ENCODE data around the gene DALRD3.
"Not testable (repeated sequence)": the region's sequence is repeated elsewhere in the genome, so short reads cannot be mapped to it uniquely, and the experiment has no call there.

Gene DALRD3

DNA sequence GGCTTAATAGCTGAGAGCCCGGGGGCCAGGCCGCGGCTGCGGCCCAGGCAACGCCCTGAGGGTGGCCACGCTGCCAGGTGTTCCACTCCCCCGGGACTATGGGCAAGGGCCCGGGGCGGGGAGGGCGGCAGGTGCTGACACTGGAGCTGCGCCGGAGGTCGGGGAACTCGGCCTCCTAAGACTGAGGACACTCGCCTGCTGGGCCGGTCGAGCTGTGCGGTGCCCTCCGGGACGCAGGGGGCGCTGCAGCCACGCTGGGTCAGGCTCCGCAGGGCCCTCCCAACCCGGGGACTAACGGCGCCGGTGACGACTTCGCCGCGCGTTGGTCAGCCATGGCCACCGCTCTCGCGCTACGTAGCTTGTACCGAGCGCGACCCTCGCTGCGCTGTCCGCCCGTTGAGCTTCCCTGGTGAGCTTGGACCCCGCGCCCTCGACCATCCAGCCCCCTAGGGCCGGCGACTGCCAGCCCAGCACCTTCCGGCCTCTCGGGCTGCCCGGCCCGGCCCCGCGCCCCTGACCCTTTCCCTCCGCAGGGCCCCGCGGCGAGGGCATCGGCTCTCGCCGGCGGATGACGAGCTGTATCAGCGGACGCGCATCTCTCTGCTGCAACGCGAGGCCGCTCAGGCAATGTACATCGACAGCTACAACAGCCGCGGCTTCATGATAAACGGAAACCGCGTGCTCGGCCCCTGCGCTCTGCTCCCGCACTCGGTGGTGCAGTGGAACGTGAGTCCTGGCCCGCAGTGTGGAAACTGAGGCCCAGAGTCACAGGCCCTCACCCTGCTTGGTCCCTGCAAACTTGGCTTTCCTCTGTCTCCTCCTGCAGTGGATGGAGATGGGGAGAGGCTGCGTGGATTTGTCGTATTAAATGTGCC, 3.7 kb upstream of the DALRD3 start, which contains the start of gene NDUFAF3:
Gene NDUFAF3 (plus strand): TSS at position 309 of the 875 bp plus-strand sequence. CDS start 24 bp downstream, at position 333.
- peak; percentile 92 for DNase-seq

DNA sequence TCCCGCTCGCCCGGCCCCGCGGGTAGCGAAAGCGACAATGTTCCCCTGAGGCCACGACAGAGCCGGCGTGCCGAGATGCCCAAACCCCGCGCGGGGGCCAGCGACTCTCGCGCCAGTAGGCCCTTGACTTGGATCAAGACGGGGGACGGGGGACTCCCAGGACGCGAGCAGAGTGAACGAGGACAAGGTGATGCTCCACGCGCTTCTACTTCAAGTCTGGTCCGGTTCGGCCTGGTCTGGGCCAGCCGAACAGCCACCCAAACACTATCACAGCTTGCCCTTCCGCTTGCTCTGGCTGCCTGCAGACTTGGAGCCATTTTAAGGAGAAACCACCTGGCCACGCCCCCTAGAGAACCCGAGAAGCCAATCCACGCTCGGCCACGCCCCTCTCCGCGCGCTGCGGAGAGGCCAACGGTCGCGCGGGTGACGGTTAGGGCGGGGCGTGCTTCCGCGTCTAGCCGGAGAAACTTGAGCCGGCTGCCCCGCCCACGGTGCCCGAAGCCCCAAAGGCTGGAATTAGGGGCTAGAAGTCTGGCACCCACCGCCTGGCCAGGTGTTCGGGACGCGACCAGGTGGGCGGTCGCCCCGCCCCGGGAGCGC, 2.9 kb upstream of the DALRD3 start:
- peak; percentile 100 for DNase-seq

DNA sequence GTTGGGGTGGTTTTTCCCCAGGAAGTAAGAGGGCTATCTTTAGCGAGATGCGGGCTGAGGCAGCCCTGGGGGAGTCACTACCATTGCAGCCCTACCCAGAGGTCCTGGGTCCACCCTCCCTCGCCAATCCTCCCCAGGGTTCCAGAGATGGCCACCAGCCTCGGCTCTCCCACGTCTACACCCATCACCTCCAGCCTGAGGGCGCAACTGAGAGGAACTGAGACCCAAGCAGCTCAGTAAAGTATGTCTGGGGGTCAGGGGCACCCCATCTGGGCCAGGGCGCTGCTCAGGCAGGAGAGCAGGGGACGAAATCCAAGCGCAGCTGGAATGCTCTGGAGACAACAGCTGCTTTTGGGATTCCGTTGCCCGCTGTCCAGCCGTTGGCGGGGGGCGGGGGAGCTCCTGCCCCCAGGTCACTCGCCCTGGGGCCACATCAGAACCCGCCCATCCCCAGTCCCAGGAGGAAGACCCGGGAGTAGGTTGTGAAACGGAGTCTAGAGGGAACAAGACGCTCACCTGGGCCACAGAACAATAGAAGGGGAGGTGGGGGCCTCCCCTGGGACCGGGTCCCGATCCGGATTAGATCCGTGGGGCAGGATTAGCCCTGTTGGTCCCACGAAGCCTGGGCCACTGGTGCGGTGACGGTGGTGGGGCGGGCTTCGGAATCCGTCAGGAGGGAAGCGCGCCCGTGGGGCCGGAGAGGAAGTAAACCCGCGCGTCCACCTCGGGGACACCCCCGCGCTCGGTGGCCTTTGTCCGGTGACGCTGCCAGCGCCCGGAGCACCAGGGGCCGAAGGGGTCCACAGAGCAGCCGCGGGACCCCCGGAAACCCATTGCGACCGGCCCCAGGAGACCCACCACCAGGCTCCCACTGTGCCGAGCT, 2.2 kb upstream of the DALRD3 start:
- DNase-seq, result peak; percentile 64

DNA sequence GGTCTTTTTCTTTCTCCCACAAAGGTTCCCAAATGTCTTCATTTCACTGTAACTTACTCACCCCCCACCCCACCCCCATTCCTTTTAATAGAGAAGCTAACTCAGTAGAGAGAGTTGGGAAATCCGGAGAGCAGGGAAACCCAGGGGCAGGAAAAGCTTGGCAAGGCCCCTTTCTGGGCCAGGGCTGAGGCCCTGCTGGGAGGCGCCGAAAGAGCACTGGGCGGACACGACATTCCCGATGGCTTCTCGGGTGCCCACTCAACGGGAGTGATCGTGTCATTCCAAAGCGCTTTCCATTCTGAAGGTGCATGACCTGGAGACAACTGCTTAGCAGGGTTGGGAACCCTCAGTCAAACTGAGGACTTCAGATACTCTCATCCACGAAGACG, 1.6 kb upstream of the DALRD3 start:
- DNase-seq, result no peak

DNA sequence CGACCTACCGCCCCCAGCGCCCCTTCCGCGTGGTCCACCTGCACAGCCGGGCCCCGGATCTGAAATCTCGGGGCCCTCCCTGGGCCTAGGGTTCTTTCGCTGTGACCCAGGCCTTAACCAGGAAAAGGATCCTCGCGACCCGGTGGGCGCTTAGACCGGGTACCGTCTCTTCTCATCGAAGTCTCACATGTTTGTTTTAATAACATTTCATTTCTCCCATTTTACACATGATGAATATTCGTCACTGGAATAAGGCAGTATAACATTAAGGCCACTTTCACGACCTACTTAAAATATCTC, 277 bp upstream of the DALRD3 start:
- DNase-seq, result no peak

DNA sequence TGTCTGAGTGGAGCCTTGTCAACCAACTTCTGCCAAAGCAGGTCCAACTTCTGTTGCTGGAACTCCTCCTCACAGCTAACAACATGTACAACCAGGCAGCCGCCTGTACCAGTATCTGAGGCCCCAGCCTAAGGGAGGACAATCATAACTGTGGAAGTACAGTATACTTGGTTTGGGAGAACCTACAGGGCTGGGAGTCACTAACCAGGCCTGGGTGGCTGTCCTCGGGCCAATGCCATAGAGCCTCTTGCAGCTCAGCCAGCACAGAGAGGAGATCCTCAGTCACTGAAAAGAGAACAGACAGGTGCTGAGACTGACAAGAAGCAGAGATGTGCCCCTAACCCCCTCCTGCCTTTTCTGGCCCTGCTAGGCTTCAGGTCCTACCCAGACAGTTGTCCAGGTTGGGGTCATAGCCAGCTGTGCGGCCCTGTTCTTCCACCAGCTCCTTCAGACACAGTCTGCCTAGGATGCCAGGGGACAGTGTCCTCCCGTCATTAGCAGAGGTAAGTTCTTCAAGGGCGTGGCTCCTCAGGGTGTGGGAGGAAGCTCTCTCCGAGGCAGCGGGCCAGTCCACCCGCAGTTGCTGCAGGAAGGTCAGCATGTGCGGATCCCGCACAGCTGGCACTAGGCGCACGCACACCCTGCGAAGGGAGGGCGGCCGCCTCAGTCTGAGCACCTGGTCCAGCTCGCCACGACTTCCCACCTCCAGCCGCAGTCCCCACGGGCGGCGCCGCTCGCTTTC, 980 bp downstream of the DALRD3 start:
- DNase-seq, result peak; percentile 59

DNA sequence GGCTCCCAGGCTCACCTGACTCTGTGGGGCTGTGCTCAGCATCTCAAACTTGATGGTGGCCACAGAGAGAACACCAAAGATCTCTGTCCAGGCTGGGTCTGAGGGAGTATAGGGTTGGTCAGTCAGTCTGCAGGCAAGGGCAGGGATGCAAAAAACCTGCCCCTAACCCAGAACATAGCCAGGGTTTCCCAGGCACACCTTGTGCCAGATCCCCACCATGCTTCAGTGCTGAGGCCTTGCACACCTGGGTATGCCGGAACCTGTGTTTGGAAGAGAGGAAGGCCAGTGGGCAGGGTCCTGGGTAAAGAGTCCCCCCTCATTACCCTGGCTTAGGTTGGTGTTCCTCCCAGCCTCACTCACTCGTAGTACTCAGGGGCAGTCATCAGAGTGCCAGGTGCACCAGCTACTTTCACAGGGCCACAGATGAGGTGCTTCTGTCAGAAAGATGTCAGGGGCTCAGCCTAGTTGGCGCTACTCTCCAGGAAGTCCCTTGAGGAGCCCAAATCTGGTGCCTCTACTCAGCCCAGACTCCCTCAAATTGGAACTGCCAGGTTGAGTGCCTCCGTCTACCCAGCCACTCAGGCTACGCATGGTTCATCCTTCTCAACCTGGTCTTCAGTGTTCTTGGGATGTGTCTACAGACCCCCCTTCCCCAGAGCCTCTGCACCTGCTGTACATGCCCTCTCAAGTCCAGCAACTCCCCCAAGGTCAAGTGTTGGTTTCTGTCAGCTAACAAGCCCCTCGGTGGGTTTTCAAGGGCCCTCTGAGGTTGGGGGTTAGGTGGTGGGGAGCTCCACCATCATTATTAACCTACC, 1.8 kb downstream of the DALRD3 start:
- DNase-seq, result no peak

DNA sequence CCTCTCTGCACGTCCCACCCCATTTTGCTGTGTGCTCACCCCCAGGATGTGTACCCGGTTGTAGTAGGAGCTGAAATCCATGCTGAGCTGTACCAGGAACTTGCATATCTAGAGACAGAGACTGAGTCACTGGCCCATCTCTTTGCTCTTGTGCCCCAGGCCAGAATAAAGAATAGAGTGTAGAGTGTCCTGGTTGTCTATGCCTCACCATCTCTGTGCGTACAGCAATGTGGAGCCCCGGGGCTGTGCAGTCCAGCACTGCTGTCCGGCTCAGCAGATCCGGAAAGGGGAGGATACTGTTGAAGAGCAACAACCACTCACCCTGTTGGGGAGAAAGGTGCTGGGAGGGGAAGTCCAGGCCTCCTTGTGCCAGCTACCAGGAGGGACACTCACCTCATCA, 2.6 kb downstream of the DALRD3 start:
- no peak for DNase-seq

DNA sequence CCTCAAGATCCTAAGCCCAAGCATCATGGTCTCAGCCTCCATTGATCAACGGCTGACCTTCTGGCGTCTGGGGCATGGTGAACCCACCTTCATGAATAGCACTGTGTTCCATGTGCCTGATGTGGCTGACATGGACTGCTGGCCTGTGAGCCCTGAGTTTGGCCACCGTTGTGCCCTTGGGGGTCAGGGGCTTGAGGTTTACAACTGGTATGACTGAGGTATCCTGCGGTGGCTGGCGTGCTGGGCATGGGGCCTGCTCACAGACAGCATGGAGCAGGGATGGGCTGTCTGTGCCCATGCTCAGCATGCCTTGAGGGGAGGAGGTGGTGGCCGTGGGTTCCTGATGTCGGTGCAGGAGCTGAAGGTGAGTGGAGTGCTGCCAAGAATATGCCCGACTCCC, 3.3 kb downstream of the DALRD3 start:
- no peak for DNase-seq

DNA sequence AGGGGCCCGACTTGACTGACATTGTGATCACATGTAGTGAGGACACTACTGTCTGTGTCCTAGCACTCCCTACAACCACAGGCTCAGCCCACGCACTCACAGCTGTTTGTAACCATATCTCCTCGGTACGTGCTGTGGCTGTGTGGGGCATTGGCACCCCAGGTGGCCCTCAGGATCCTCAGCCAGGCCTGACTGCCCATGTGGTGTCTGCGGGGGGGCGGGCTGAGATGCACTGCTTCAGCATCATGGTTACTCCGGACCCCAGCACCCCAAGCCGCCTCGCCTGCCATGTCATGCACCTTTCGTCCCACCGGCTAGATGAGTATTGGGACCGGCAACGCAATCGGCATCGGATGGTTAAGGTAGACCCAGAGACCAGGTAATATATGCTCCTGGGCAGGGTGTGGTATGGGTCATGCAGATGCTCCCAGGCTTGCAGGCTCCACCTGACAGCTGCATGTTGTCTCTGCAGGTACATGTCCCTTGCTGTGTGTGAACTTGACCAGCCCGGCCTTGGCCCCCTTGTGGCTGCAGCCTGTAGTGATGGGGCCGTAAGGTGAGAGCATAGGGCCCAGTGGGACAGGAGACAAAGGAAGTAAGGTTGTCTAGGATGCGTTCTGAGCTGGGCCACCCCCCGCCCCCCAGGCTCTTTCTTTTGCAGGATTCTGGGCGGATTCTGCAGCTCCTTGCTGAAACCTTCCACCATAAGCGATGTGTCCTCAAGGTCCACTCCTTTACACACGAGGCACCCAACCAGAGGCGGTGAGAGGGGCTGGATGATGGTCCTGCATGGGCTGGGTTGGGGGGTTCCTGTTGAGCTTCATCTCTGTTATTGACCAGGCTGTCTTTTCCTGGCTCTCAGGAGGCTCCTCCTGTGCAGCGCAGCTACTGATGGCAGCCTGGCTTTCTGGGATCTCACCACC, 4.4 kb downstream of the DALRD3 start:
- peak; percentile 69 for DNase-seq

DNA sequence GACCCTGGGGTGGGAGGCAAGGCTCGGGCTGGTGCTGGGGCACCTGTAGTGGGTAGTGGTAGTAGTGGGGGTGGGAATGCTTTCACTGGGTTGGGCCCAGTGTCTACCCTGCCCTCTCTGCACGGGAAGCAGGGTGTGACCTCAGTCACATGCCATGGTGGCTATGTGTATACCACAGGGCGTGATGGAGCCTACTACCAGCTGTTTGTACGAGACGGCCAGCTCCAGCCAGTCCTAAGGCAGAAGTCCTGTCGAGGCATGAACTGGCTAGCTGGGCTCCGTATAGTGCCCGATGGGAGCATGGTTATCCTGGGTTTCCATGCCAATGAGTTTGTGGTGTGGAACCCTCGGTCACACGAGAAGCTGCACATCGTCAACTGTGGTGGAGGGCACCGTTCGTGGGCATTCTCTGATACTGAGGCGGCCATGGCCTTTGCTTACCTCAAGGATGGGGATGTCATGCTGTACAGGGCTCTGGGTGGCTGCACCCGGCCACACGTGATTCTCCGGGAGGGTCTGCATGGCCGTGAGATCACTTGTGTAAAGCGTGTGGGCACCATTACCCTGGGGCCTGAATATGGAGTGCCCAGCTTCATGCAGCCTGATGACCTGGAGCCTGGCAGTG, 5.2 kb downstream of the DALRD3 start:
- no peak for DNase-seq

DNA sequence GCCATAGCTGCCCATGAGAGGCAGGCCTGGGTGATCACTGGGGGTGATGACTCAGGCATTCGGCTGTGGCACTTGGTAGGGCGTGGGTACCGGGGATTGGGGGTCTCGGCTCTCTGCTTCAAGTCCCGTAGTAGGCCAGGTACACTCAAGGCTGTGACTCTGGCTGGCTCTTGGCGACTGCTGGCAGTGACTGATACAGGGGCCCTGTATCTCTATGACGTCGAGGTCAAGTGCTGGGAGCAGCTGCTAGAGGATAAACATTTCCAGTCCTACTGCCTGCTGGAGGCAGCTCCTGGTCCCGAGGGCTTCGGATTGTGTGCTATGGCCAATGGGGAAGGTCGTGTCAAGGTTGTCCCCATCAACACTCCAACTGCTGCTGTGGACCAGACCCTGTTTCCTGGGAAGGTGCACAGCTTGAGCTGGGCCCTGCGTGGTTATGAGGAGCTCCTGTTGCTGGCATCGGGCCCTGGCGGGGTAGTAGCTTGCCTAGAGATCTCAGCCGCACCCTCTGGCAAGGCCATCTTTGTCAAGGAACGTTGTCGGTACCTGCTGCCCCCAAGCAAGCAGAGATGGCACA, 5.9 kb downstream of the DALRD3 start:
- no peak for DNase-seq

DNA sequence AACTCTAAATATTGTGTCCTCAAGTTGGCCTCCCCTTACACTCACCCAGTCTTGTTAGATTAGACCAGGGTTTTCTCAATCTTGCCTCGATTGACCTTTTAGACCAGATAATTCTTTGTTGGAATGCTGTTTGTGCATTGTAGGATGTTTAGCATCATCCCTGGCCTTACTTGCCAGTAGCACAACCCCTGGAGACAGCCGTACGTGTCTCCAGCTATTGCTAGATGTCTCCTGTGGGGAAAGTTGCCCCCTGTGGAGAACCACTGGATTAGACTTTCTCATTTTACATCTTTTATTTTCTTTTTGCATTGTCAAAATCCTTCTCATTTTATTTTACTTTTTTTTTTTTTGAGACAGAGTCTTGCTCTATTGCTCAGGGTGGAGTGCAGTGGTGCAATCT, 9.0 kb downstream of the DALRD3 start:
- no peak for DNase-seq

DNA sequence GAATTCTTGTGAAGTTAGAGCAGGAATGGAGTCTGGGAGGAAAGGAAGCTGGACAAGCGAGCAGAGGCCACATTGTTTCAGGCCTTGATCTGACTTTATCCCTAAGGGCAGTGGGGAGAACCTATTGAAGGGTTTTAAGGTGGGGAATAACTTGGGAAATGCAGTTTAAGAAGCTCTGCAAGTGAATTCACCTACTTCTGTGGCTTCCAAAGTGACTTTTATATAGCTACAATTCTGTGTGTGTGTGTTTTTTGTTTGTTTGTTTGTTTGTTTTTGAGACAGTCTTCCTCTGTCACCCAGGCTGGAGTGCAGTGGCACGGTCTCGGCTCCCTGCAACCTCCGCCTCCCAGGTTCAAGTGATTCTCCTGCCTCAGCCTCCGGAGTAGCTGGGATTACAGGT, 9.8 kb downstream of the DALRD3 start:
- DNase-seq, result not testable (repeated sequence)

DNA sequence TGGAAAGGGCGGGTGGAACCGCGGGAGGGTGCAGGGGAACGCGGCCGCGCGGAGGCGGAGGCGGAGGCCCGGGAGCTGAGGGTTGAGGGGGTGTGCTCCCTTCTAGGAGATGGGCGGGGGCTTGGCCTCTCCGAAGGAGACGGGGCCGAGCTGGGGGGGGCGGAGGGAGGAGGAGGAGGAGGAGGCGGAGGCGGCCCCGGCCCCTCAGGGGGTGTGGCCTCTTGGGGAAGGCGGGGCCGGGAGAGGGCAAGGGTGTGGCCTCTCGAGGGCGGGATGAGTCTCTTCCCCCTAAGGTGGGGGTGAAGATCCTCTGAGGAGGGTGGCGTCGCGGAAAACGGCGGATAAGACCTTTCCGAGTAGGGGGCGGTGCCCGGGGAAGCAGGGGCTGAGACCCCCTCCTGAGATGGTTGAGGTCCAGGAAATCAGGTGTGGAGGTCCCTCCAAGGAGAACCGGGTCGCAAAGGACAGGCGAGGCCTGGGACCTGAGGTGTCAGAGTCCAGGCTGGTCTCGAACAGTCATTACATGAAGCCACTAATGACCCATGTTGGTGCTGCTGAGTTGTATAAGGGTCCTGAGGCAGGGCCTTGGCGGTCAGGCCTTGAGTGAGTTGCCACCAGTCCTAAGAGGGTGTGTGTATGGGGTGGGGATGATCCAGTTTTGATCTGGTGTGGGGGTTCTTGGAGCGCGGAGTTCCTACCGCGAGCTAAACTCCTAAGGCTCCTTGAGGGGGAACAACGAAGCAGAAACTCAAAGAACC, 10.4 kb downstream of the DALRD3 start:
- peak; percentile 97 for DNase-seq

DNA sequence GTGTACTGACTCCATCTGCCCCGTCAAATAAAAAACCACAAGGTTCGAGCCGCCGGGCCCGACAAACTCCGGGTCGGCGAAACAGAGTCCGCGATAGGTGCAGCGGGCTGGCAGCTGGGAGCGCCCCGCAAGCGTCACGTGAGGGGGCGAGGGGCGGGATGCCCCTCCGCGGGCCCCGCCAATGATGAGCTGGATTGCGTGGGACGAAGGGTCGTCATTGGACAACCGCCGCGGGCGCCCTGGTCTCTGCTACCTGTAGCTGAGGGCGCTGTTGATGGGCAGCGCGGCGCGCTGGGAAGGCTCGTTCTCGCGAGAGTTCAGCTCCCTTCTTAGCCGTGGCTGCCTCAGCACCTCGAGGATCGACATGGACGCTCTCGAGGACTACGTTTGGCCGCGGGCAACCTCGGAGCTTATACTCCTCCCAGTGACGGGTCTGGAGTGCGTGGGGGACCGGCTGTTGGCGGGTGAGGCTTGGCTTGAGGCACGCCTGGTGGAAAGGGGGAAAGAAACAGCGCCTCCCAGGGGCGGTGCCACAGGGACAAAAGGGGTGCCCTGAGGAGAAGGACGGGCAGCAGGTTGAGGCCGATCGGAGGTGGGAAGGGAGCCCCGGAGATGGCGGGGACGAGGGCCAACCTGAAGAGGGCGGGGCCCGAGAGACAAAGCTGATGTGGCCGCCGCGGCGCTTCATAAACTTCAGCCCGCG, 11.2 kb downstream of the DALRD3 start, which contains the start of gene WDR6:
Gene WDR6 (plus strand): TSS at position 324 of the 703 bp plus-strand sequence. CDS start 41 bp downstream, at position 365.
- peak; percentile 99 for DNase-seq

DNA sequence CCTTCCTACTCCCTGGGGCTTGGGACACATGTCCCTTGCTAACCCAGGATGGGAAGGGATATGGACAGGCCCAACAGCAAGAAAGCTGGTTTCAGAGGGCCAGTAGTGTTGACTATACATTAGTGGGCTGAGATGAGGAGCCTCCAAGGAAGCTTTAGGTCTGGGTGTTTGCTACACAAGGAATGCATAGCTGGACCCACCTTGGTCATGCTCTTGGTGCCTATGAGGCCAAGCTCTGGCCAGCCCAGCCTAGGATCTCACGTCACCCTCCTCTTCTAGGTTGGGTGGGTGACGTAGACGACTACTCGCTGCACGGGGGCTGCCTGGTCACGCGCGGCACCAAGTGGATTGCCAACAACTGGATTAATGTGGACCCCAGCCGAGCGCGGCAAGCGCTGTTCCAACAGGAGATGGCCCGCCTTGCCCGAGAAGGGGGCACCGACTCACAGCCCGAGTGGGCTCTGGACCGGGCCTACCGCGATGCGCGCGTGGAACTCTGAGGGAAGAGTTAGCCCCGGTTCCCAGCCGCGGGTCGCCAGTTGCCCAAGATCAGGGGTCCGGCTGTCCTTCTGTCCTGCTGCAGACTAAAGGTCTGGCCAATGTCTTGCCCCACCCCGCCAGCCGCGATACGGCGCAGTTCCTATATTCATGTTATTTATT, 11.8 kb downstream of the DALRD3 start:
- DNase-seq, result peak; percentile 55

DNA sequence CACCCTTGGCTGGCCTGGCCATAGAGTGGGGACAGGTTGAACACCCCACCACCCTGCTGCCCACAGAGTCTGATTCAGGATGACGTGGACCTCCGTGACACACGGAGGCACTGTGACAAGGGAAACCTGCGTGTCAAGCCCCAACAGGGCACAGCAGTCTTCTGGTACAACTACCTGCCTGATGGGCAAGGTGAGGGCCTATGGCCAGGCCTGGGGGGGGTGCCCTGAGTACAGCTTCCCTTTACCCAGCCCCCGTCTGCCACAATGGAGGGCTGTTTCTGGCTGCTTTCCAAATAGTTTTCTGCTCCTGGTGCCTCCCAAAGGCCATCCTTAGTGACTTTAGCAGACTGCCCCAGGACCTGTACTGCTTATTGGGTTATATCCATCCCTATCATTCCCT, 12.4 kb downstream of the DALRD3 start:
- no peak for DNase-seq
